ENCODE results near the gene LMF1. TPM values are rescaled to one million over a fixed set of nuclear protein-coding genes. Genes with fewer than 3 reads are reported as not detected.

Gene LMF1
- total and polyA plus RNA-seq, 2 of the 8 experiments (the other 6 are each of a cell fraction or from before 2014, with no cell fraction given): 3.5 to 9.1 TPM

- TF ChIP-seq BCL11A (IDR thresholded peaks at IDR 0.05; ENCODE audit: low read depth in 2 of 2, low read length in 2 of 2) (no peak), MAX (IDR thresholded peaks at IDR 0.05) (peak; percentile 62; the same call in 1 of the 2 replicates)
Measured at GRCh38 chr16:969508-970385, 1.0 kb downstream of the LMF1 start (continued).

Data from H1 (cell line).